Renal cortical epithelial cell (primary cell): ENCODE data around the gene GSTA1. TPM values are rescaled to one million over a fixed set of nuclear protein-coding genes. Genes with fewer than 3 reads are reported as not detected.
A peak's percentile ranks its signal among the peaks of the same experiment; 100 is the strongest.
"Not testable (repeated sequence)": the region's sequence is repeated elsewhere in the genome, so short reads cannot be mapped to it uniquely, and the experiment has no call there.

ENCODE experiments used
- DNase-seq: peaks from one replicate; pipeline ENCODE4 v3.0.0-alpha.2; 2011; ENCODE audit warnings: low read depth
- total RNA-seq: library from RNA; depleted of rRNA; stranded (reverse); fragments of >200 nt; gene quantifications from 2 replicates; pipeline ENCODE4 v1.2.3, GENCODE V29; 2014

Gene GSTA1
- total RNA-seq = 0.15 TPM in 1 of 2 replicates, not detected in the other

GRCh38 chr6:52803668-52804255, at the start of gene GSTA1:
GSTA1 (minus strand) TSS chr6:52803816; CDS start chr6:52799267, 4,549 bp downstream.
- not testable (repeated sequence) for DNase-seq

- DNase-seq = no peak
These were observed 45.5 kb upstream of the GSTA1 start for GRCh38 chr6:52849137-52849536.

- no peak for DNase-seq
These were observed 42.4 kb upstream of the GSTA1 start for GRCh38 chr6:52846002-52846401.

GRCh38 chr6:52843605-52844004, 40.0 kb upstream of the GSTA1 start:
- no peak for DNase-seq

- peak; percentile 89 for DNase-seq
These were observed 37.4 kb upstream of the GSTA1 start, which contains the start of gene GSTA5 for GRCh38 chr6:52840763-52841585. GSTA5 (minus strand) TSS chr6:52840813.

GRCh38 chr6:52839124-52840055, 35.8 kb upstream of the GSTA1 start:
- peak; percentile 66 for DNase-seq

- no peak for DNase-seq
These were observed 30.9 kb upstream of the GSTA1 start for GRCh38 chr6:52834481-52834880.

- DNase-seq = not testable (repeated sequence)
These were observed 27.3 kb upstream of the GSTA1 start for GRCh38 chr6:52830869-52831268.

- no peak for DNase-seq
These were observed 25.6 kb upstream of the GSTA1 start for GRCh38 chr6:52829046-52829817.

GRCh38 chr6:52828621-52829020, 25.0 kb upstream of the GSTA1 start:
- DNase-seq = not testable (repeated sequence)

GRCh38 chr6:52827073-52827783, 23.6 kb upstream of the GSTA1 start:
- not testable (repeated sequence) for DNase-seq

- no peak for DNase-seq
These were observed 22.9 kb upstream of the GSTA1 start for GRCh38 chr6:52826513-52826912.

- DNase-seq = not testable (repeated sequence)
These were observed 22.4 kb upstream of the GSTA1 start for GRCh38 chr6:52825900-52826459.

GRCh38 chr6:52825270-52825793, 21.7 kb upstream of the GSTA1 start:
- DNase-seq = not testable (repeated sequence)

- no peak for DNase-seq
These were observed 18.2 kb upstream of the GSTA1 start for GRCh38 chr6:52821842-52822241.

- peak; percentile 18 for DNase-seq
These were observed 16.6 kb upstream of the GSTA1 start for GRCh38 chr6:52820198-52820597.

GRCh38 chr6:52815167-52816092, 11.8 kb upstream of the GSTA1 start:
- DNase-seq = peak; percentile 49

GRCh38 chr6:52814545-52814944, 10.9 kb upstream of the GSTA1 start:
- DNase-seq = not testable (repeated sequence)

GRCh38 chr6:52809777-52810176, 6.2 kb upstream of the GSTA1 start:
- DNase-seq = not testable (repeated sequence)
